GM12874 (cell line): ENCODE data around the gene CD46.

Experiments used
- TF ChIP-seq, protein P1 (sequence below): IDR thresholded peaks from 2 replicates; pipeline ENCODE4 v1.5.1; 2011; ENCODE audit warnings: low read depth, mild to moderate bottlenecking, control low read depth, low read length, moderate library complexity; ENCODE audit not compliant: insufficient read depth

Gene CD46

GRCh38 chr1:207742850-207743555, 8.9 kb upstream of the CD46 start:
- TF ChIP-seq, protein P1, sequence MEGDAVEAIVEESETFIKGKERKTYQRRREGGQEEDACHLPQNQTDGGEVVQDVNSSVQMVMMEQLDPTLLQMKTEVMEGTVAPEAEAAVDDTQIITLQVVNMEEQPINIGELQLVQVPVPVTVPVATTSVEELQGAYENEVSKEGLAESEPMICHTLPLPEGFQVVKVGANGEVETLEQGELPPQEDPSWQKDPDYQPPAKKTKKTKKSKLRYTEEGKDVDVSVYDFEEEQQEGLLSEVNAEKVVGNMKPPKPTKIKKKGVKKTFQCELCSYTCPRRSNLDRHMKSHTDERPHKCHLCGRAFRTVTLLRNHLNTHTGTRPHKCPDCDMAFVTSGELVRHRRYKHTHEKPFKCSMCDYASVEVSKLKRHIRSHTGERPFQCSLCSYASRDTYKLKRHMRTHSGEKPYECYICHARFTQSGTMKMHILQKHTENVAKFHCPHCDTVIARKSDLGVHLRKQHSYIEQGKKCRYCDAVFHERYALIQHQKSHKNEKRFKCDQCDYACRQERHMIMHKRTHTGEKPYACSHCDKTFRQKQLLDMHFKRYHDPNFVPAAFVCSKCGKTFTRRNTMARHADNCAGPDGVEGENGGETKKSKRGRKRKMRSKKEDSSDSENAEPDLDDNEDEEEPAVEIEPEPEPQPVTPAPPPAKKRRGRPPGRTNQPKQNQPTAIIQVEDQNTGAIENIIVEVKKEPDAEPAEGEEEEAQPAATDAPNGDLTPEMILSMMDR, result no peak

DNA sequence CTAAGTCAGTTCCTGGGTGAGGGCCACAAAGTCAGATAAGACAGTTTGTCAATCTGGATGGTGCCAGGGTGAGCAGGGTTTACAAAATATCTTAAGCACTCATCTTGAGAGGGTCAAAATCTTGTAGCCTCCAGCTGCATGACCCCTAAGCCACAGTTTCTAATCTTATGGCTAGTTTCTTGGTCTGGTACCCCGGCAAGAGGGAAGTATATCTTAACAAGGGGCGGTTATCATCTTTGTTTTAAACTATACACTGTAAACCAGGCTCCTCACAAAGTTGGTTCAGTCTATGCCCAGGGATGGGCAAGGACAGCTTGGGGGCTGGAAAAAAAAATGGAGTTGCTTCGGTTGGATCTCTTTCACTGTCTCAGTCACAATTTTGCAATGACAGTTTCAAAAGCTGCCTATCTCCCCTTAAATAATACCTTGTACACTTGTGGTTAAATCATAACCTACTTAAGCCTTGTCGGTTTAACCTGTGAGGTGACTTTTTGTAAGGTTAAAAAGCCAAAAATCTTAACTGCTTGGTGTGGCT, 7.8 kb upstream of the CD46 start:
- TF ChIP-seq, protein P1, result no peak

DNA sequence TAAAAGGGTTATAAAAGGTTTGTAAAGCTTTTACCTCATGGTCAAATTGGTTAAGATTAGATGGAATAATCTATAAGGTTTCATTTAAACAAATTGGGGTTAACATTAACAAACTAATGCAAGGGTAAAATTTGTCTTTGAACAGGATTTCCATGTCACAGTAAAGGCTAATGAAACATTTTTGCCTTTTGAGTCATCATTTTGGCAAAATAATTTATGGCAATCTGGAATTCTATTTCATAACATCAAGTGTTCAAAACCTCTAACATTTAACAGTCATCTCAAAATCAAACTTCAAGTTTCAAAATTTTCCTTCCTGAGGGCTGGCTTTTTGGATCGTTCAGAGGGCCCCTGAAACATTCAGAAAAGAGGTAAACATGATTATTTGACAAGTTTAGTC, 6.6 kb upstream of the CD46 start:
- TF ChIP-seq, protein P1, result no peak

GRCh38 chr1:207745839-207746767, 5.8 kb upstream of the CD46 start:
- TF ChIP-seq, protein P1, result no peak

- TF ChIP-seq, protein P1, result no peak
Observed at GRCh38 chr1:207747627-207748492, 4.0 kb upstream of the CD46 start.

- TF ChIP-seq, protein P1, result no peak
Observed at GRCh38 chr1:207748737-207749528, 2.9 kb upstream of the CD46 start.
